OCI-LY3 (cell line): ENCODE measurements around the gene SWAP70.

Experiments used
- EZH2phosphoT487 ChIP-seq: fragments of 200-600 bp; shearing (Covaris generic); IDR thresholded peaks from 2 replicates; pipeline ENCODE4 v1.6.1; 2018; ENCODE audit warnings: antibody characterized with exemption, mixed run types, low read depth
- TF ChIP-seq, protein P1 (sequence below): fragments of 200-600, 300-600 bp; sonication (generic); IDR thresholded peaks from 2 replicates; pipeline ENCODE4 v1.5.1; 2014; ENCODE audit warnings: antibody characterized with exemption, low read length, low read depth

- TF ChIP-seq, protein P1, sequence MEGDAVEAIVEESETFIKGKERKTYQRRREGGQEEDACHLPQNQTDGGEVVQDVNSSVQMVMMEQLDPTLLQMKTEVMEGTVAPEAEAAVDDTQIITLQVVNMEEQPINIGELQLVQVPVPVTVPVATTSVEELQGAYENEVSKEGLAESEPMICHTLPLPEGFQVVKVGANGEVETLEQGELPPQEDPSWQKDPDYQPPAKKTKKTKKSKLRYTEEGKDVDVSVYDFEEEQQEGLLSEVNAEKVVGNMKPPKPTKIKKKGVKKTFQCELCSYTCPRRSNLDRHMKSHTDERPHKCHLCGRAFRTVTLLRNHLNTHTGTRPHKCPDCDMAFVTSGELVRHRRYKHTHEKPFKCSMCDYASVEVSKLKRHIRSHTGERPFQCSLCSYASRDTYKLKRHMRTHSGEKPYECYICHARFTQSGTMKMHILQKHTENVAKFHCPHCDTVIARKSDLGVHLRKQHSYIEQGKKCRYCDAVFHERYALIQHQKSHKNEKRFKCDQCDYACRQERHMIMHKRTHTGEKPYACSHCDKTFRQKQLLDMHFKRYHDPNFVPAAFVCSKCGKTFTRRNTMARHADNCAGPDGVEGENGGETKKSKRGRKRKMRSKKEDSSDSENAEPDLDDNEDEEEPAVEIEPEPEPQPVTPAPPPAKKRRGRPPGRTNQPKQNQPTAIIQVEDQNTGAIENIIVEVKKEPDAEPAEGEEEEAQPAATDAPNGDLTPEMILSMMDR, result no peak
- no peak for TF ChIP-seq EZH2phosphoT487
Measured at GRCh38 chr11:9722893-9723292, 59.0 kb downstream of the SWAP70 start.
